Stimulated activated CD4-positive, alpha-beta T cell treated with anti-CD3 and anti-CD28 coated beads, Interleukin-1b, Interleukin-23, amount 100 ng/mL, for 4 hours (primary cell): ENCODE results near the gene COMMD3.

Source experiments
- DNase-seq, 2 donors: peaks; one replicate each; pipeline ENCODE4 v3.0.0-alpha.2; 2020; ENCODE audit warnings: low read depth in 2 of 2

Gene COMMD3

GRCh38 chr10:22319980-22320558 is 3.9 kb downstream of the COMMD3 start:
- no peak for DNase-seq

- DNase-seq: peak in 1 of 2 donors; percentile 66
These were observed 4.5 kb downstream of the COMMD3 start, which contains the start of gene BMI1 for GRCh38 chr10:22320591-22321155. Gene BMI1, plus strand, starts transcription at chr10:22321099. Its CDS starts 5,351 bp downstream, at chr10:22326450.

GRCh38 chr10:22321156-22321923 is 5.2 kb downstream of the COMMD3 start:
- peak in 1 of 2 donors; percentile 64 for DNase-seq

GRCh38 chr10:22321924-22322640 is 5.9 kb downstream of the COMMD3 start:
- DNase-seq: peak in 1 of 2 donors; percentile 26

GRCh38 chr10:22322641-22323160 is 6.5 kb downstream of the COMMD3 start:
- no peak for DNase-seq

- no peak for DNase-seq
These were observed 7.5 kb downstream of the COMMD3 start for GRCh38 chr10:22323538-22324305.

- DNase-seq: no peak
These were observed 8.2 kb downstream of the COMMD3 start for GRCh38 chr10:22324413-22324812.

GRCh38 chr10:22324893-22325271 is 8.7 kb downstream of the COMMD3 start:
- DNase-seq: no peak

GRCh38 chr10:22325272-22326144 is 9.3 kb downstream of the COMMD3 start:
- peak; percentile 48 to 51 for DNase-seq

GRCh38 chr10:22326145-22326702 is 10.0 kb downstream of the COMMD3 start:
- no peak for DNase-seq

GRCh38 chr10:22329150-22329549 is 13.0 kb downstream of the COMMD3 start:
- no peak for DNase-seq

- DNase-seq: no peak
These were observed 16.0 kb downstream of the COMMD3 start for GRCh38 chr10:22332116-22332692.

GRCh38 chr10:22333167-22333974 is 17.2 kb downstream of the COMMD3 start:
- no peak for DNase-seq

GRCh38 chr10:22333975-22334282 is 17.7 kb downstream of the COMMD3 start:
- DNase-seq: no peak

GRCh38 chr10:22334414-22335172 is 18.4 kb downstream of the COMMD3 start:
- no peak for DNase-seq

GRCh38 chr10:22335173-22335933 is 19.2 kb downstream of the COMMD3 start:
- peak in 1 of 2 donors; percentile 36 for DNase-seq

- no peak for DNase-seq
These were observed 22.2 kb downstream of the COMMD3 start for GRCh38 chr10:22338185-22338900.
